Brain pericyte (primary cell): ENCODE results near the gene LRP1B.

Experiments used
- DNase-seq: peaks from one replicate; pipeline ENCODE4 v3.0.0-alpha.2; 2012; ENCODE audit warnings: low read depth, low spot score

Gene LRP1B

GRCh38 chr2:141591787-141592186 is 539.0 kb downstream of the LRP1B start:
- DNase-seq = no peak

- no peak for DNase-seq
Measured at GRCh38 chr2:141590620-141591019, 540.2 kb downstream of the LRP1B start.

GRCh38 chr2:141589314-141589713 is 541.5 kb downstream of the LRP1B start:
- no peak for DNase-seq

DNA sequence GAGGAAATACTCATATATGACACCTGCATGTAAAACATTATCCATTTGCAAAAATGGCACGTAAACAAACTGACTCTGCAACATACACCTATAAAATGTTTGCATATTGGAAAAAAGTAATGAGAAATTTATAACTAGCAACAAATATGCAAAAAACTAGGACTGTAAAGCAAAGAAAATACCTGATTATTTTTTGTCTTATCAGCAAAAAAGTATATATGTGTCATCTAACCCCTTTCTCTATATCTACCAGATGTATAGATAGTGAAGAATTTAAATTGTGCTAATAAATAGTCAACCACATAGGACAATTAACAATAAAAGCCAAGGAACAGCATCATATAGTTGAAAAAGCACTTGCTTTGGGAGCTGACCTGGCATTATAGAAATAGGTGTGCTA is 543.8 kb downstream of the LRP1B start:
- DNase-seq = no peak

DNA sequence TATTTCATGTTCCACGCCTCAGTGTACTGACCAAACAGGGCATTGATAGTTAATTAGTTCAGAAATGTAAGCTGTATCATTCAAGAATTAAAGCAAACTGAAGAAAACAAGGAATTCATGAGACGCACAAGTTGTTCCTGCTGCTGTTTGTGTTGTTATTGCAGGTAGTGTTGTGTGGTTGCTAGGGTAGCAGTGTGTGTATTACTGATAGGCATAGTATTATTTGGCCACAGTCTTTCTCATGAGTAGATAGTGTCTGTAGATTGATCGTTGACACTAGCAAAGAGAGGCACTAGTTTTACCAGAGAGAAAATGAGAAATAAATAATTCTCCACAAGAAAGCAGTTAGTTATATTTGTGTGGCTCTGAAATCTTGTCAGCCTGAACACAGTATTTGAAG is 548.6 kb downstream of the LRP1B start:
- no peak for DNase-seq

- DNase-seq = no peak
Measured at GRCh38 chr2:141579071-141579470, 551.7 kb downstream of the LRP1B start.

GRCh38 chr2:141570474-141571131 is 560.2 kb downstream of the LRP1B start:
- DNase-seq = no peak

- no peak for DNase-seq
Measured at GRCh38 chr2:141569941-141570340, 560.9 kb downstream of the LRP1B start.

DNA sequence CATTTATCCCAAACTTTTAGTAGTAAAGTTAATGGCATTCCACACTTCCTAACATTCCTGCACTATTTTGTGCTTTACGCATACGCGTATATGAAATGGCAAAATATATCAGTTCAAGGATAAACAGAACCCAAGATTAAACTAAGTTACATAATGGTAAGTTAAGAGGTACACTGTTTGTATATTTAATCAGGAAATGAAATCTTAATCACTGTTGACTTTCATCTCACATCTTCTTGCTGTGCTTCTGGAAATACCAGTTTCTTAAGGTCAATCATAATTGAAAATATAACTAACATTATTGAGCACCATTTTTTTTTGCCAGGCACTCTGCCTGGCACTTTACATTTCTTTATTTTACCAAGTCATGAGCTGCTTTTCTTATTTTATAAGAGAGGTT is 565.2 kb downstream of the LRP1B start:
- no peak for DNase-seq

GRCh38 chr2:141560723-141561122 is 570.1 kb downstream of the LRP1B start:
- DNase-seq = no peak

GRCh38 chr2:141557329-141558095 is 573.3 kb downstream of the LRP1B start:
- DNase-seq = no peak

DNA sequence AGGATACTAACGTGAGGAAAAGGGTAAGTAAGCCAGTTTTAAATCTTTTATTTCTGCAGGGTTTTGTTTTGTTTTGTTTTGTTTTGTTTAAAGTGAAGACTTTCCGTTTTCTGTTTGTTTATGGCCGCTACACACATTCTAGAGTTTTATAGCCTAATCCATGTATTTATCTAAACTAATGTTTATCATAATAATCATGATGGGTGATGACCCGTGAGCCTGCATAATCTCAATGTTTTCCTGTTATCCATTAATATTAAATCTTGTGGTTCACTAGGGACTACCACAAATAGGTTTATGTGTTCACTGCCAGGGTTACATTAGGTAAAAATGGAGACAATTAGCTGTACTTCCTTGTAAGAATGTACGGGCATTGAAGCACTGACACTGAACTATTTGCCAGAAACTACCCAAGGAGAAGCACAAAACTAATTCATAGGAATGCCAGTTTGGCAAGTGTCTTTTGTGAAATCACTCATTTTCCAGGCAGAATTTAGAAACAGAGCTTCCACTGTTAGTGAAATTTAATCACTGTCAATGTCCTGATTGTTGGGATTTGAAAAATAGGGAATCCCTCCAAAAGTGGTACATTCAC is 574.8 kb downstream of the LRP1B start:
- no peak for DNase-seq

DNA sequence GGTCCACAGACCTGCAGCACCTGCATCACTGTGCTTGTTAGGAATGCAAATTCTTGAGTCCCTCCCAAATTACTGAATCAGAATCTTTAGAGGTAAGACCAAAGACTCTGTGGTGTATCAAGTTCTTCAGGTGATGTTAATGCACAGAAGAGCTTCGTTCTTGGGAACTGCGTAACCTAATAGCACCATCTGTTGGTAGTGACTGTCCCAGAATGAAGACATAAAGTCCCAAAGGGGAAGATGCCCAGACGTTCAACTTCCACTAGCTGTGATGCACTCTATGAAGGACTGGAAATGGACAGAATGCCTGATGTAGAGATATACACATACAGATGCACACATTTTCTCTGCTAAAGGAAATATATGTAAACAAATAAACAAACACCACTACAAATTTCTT is 576.0 kb downstream of the LRP1B start:
- no peak for DNase-seq

DNA sequence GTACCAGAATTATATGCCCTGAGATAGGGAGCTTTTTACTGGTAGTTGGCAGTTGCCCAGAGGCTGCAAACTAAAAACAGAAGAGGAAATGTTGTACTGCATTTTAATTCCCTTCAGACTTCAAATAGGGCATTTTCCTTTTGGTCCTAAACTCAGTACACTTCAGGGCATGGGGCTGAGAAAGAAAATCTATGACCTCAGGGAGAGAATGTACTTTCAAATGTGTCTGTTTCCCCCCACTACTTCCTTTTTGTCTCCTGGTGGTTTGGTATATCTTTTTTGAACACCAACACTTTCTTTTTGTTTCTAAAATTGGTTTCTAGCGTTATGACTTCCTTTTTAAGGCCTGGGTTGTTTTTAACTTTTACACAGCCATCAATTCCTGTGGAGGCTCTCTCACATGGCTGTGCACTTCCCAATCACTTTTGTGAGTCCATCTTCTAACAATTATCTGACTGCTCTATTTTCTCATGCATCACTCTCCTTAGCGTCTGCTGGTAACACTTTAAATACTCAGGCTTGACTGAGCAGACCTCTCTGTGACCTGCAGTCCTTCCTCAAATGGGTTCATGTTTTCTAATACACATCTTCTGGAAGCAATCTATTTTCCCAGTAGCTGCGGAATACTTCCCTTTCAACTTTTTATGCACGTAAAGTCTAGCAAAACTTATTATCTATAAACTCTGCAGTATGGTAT is 596.0 kb downstream of the LRP1B start:
- no peak for DNase-seq

GRCh38 chr2:141529659-141530058 is 601.2 kb downstream of the LRP1B start:
- no peak for DNase-seq

- no peak for DNase-seq
Measured at GRCh38 chr2:141528990-141529389, 601.8 kb downstream of the LRP1B start.

DNA sequence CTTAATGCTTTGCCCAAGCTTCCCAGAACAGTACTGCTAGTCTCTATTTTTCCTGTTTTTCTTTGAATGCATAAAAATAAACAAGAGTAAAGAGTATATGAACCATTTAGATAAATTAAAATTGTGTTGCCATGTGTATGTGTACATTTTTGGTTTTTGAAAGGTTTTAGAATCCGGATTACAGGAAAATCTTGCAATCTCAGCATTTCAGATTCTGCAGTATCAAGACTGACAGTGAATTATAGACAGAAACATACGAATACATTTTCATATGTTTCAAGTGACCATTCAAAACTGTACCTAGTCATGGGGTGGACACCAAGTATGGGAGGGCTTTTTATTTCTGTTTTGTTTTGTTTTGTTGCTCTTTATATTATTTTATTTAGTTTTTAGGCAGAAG is 604.1 kb downstream of the LRP1B start:
- DNase-seq = no peak

DNA sequence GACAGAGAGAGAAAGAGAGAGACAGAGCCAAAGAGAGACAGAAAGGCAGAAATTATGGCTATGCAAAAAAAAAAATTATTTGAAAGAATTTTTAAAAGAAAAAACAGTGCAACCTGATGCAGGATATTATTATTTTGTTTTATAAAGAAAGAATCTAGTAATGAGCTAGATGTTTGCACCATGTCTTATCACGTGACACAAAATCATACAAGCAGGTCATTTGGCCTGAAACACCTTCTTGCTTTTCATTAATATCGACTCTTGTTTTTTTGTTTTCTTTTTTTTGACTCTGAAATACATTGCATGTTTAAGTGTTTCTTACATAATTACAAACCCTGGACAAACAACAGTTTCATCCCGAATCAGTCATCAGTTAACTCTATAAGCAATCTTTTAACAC is 606.0 kb downstream of the LRP1B start:
- DNase-seq = no peak

GRCh38 chr2:141523199-141523598 is 607.6 kb downstream of the LRP1B start:
- DNase-seq = no peak

- DNase-seq = no peak
Measured at GRCh38 chr2:141522702-141523101, 608.1 kb downstream of the LRP1B start.

GRCh38 chr2:141522048-141522447 is 608.8 kb downstream of the LRP1B start:
- no peak for DNase-seq

DNA sequence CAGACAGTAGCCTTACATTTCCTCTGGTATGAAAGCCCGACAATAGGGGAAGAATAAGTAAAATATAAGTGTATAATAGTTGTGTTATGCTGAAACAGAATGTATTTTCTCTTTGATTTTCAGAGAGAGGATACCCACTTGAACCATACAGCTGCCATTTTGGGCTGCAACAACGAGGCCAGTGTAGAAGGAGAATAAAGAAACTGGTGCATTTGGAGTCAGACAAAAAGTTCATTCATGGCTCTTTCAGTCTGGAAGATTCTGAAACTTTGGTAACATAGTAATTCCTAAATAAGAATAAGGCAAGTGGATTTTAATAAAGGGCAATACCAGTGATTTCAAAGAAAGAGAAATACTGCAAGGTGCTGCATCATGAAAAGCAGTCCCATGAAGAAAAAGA is 610.9 kb downstream of the LRP1B start:
- no peak for DNase-seq
